ENCODE results near the gene SH3D19.
A peak's percentile ranks its signal among the peaks of the same experiment; 100 is the strongest.

Gene SH3D19

DNA sequence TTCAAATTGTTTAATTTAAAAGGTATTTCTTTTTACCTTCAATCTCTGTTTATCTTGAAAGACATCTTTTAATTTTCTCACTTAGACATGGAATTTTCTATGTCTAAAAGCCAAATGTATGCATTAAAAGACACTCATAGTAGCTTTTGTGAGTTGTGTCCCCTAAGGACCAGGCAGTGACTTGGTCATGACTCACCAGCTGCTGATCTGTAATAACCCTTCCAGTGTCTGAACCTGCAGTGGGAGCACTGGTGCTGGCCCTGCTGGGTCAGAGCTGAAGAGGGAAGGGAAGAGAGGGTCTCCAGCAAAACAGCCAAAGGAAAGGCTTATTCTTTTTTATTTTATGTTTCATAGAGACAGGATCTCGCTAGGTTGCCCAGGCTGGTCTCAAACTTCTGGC lies 31.1 kb upstream of the SH3D19 start:
- TF ChIP-seq EP300 (IDR thresholded peaks at IDR 0.05; ENCODE audit: borderline replicate concordance) (no peak), TEAD4 (IDR thresholded peaks at IDR 0.05) (no peak), NFIC (IDR thresholded peaks at IDR 0.05) (no peak), EGR1 (IDR thresholded peaks at IDR 0.05) (no peak), TAF1 (IDR thresholded peaks at IDR 0.05; ENCODE audit: low read depth) (no peak), CREB1 (IDR thresholded peaks at IDR 0.05; ENCODE audit: low read depth) (no peak), TCF12 (IDR thresholded peaks at IDR 0.05; ENCODE audit: low read depth) (no peak), FOXM1 (IDR thresholded peaks at IDR 0.05; ENCODE audit: borderline replicate concordance, low read depth) (no peak), CEBPB (IDR thresholded peaks at IDR 0.05) (no peak), ZBTB7A (IDR thresholded peaks at IDR 0.05; ENCODE audit: low read depth) (no peak), YY1 (IDR thresholded peaks at IDR 0.05; ENCODE audit: low read depth) (no peak), RAD21 (IDR thresholded peaks at IDR 0.05; ENCODE audit: low read depth) (no peak)
- TF ChIP-seq, protein P1, sequence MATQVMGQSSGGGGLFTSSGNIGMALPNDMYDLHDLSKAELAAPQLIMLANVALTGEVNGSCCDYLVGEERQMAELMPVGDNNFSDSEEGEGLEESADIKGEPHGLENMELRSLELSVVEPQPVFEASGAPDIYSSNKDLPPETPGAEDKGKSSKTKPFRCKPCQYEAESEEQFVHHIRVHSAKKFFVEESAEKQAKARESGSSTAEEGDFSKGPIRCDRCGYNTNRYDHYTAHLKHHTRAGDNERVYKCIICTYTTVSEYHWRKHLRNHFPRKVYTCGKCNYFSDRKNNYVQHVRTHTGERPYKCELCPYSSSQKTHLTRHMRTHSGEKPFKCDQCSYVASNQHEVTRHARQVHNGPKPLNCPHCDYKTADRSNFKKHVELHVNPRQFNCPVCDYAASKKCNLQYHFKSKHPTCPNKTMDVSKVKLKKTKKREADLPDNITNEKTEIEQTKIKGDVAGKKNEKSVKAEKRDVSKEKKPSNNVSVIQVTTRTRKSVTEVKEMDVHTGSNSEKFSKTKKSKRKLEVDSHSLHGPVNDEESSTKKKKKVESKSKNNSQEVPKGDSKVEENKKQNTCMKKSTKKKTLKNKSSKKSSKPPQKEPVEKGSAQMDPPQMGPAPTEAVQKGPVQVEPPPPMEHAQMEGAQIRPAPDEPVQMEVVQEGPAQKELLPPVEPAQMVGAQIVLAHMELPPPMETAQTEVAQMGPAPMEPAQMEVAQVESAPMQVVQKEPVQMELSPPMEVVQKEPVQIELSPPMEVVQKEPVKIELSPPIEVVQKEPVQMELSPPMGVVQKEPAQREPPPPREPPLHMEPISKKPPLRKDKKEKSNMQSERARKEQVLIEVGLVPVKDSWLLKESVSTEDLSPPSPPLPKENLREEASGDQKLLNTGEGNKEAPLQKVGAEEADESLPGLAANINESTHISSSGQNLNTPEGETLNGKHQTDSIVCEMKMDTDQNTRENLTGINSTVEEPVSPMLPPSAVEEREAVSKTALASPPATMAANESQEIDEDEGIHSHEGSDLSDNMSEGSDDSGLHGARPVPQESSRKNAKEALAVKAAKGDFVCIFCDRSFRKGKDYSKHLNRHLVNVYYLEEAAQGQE (IDR thresholded peaks at IDR 0.05; ENCODE audit: low read depth) = no peak
- TF ChIP-seq, protein P2, sequence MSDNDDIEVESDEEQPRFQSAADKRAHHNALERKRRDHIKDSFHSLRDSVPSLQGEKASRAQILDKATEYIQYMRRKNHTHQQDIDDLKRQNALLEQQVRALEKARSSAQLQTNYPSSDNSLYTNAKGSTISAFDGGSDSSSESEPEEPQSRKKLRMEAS (IDR thresholded peaks at IDR 0.05) = no peak
- TF ChIP-seq, protein P3, sequence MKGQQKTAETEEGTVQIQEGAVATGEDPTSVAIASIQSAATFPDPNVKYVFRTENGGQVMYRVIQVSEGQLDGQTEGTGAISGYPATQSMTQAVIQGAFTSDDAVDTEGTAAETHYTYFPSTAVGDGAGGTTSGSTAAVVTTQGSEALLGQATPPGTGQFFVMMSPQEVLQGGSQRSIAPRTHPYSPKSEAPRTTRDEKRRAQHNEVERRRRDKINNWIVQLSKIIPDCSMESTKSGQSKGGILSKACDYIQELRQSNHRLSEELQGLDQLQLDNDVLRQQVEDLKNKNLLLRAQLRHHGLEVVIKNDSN (IDR thresholded peaks at IDR 0.05) = no peak

DNA sequence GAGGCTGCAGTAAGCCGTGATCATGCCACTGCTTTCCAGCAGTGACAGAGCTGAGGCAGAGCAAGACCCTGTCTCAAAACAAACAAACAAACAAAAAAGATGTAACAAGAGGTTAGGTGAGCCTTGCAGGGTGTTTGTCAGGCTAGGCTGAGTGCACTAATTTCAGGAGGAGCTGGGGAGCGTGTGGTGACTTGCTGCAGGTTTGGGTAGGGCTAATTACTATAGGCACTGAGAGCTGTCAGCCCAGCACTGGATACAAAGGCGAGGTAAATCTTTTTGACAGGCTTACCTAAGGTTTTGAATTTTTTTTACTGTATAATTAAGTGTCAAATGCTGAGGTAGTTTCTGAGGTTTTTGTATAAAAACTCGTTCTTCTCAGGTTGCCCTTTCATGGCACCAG lies 29.8 kb upstream of the SH3D19 start:
- TF ChIP-seq EGR1 (IDR thresholded peaks at IDR 0.05) (no peak), TCF12 (IDR thresholded peaks at IDR 0.05; ENCODE audit: low read depth) (no peak), TAF1 (IDR thresholded peaks at IDR 0.05; ENCODE audit: low read depth) (no peak), YY1 (IDR thresholded peaks at IDR 0.05; ENCODE audit: low read depth) (no peak), CREB1 (IDR thresholded peaks at IDR 0.05; ENCODE audit: low read depth) (no peak), NFIC (IDR thresholded peaks at IDR 0.05) (no peak), ZBTB7A (IDR thresholded peaks at IDR 0.05; ENCODE audit: low read depth) (no peak), FOXM1 (IDR thresholded peaks at IDR 0.05; ENCODE audit: borderline replicate concordance, low read depth) (no peak), EP300 (IDR thresholded peaks at IDR 0.05; ENCODE audit: borderline replicate concordance) (no peak), RAD21 (IDR thresholded peaks at IDR 0.05; ENCODE audit: low read depth) (no peak), TEAD4 (IDR thresholded peaks at IDR 0.05) (no peak)
- TF ChIP-seq, protein P2 (IDR thresholded peaks at IDR 0.05) = no peak

DNA sequence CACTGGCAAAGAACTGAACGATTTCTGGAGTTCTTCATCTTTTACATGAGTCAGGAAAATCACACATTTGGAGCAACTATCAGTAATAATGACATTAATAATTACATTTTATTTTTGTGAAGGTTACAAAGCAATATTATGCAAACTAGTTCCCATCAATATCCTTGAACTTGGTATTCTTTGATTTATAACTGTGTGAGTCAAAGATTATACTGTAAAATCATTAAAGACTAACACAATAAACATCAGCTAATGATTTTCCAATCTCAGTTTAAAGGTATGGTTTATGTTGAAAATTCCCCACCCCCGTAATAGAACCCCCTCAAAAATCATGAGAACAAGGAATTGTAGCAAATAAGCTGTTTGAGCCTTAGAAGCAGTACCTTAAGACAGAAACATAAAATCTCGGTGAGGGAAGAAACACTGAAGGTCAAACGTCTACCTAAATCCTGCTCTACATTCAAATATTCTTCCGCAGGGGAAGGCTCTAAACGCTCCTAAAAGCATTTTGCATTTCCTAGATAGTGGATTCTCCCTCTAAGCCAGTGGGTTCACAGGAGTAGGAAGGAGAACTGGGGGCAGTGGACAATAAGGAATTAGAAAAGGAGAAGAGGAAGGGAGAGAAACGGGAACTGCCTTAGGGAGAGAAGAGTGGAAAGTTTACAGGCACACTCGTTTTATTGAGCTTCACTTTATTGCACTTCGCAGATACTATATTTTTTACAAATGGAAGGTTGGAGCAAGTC lies 22.3 kb upstream of the SH3D19 start:
- TF ChIP-seq EP300 (IDR thresholded peaks at IDR 0.05; ENCODE audit: borderline replicate concordance) (no peak), FOXM1 (IDR thresholded peaks at IDR 0.05; ENCODE audit: borderline replicate concordance, low read depth) (no peak), EGR1 (IDR thresholded peaks at IDR 0.05) (no peak), ZBTB7A (IDR thresholded peaks at IDR 0.05; ENCODE audit: low read depth) (no peak), TEAD4 (IDR thresholded peaks at IDR 0.05) (no peak), RAD21 (IDR thresholded peaks at IDR 0.05; ENCODE audit: low read depth) (no peak), TCF12 (IDR thresholded peaks at IDR 0.05; ENCODE audit: low read depth) (no peak), TAF1 (IDR thresholded peaks at IDR 0.05; ENCODE audit: low read depth) (no peak), CREB1 (IDR thresholded peaks at IDR 0.05; ENCODE audit: low read depth) (no peak), CEBPB (IDR thresholded peaks at IDR 0.05) (no peak), YY1 (IDR thresholded peaks at IDR 0.05; ENCODE audit: low read depth) (no peak), NFIC (IDR thresholded peaks at IDR 0.05) (no peak)
- TF ChIP-seq, protein P2 (IDR thresholded peaks at IDR 0.05) = no peak
- TF ChIP-seq, protein P3 (IDR thresholded peaks at IDR 0.05) = no peak
- TF ChIP-seq, protein P1 (IDR thresholded peaks at IDR 0.05; ENCODE audit: low read depth) = no peak

DNA sequence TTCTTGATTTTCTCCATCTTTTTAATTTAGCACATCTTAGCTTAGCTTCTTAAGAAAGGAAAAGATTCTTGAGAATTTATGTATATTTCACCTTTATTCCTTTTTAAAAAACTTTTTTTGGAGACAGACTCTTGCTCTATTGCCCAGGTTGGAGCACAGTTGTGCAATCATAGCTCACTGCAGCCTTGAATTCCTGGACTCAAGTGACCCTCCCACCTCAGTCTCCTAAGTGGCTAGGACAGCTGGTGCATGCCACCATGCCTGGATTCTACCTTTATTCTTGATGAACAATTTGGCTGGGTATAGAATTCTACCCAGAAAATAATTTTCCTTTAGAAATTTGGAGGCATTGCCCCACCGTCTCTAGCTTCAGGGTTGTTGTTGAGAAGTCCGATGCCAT lies 19.5 kb upstream of the SH3D19 start:
- no peak for TF ChIP-seq ZBTB7A (IDR thresholded peaks at IDR 0.05; ENCODE audit: low read depth)
- peak; percentile 48 for TF ChIP-seq CEBPB (IDR thresholded peaks at IDR 0.05)

DNA sequence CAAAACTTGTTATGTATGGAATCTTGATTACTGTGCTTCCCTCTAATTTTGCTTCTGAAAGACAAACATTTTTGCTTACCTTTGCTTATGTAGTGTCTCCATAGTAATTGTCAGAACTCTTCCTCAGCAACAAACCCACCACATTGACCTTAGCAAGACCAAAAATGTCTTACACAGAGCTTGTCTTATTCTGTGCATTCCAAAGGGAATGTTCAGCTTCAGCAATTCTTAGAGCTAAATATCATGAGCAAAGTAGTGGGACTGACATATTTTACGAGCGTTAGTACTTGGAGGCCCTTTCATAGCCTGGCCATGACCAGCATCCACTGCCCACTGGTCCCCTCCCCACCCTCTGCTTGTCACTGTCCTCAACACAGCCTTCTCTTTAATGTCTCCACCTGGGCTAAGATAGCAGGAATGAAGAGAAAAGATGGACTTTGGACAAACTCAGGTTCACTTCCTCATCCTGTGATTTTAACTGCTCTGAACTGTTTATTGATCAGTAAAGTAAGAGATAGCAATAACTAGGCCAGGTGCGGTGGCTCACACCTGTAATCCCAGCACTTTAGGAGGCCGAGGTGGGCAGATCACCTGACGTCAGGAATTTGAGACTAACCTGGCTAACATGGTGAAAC lies 15.5 kb upstream of the SH3D19 start:
- TF ChIP-seq ZBTB7A (IDR thresholded peaks at IDR 0.05; ENCODE audit: low read depth) (no peak), TEAD4 (IDR thresholded peaks at IDR 0.05) (no peak), EGR1 (IDR thresholded peaks at IDR 0.05) (no peak), RAD21 (IDR thresholded peaks at IDR 0.05; ENCODE audit: low read depth) (no peak), TCF12 (IDR thresholded peaks at IDR 0.05; ENCODE audit: low read depth) (no peak), TAF1 (IDR thresholded peaks at IDR 0.05; ENCODE audit: low read depth) (no peak), CREB1 (IDR thresholded peaks at IDR 0.05; ENCODE audit: low read depth) (no peak), NFIC (IDR thresholded peaks at IDR 0.05) (no peak), FOXM1 (IDR thresholded peaks at IDR 0.05; ENCODE audit: borderline replicate concordance, low read depth) (no peak), EP300 (IDR thresholded peaks at IDR 0.05; ENCODE audit: borderline replicate concordance) (no peak), YY1 (IDR thresholded peaks at IDR 0.05; ENCODE audit: low read depth) (no peak), CEBPB (IDR thresholded peaks at IDR 0.05) (no peak)
- TF ChIP-seq, protein P2 (IDR thresholded peaks at IDR 0.05) = no peak
- TF ChIP-seq, protein P3 (IDR thresholded peaks at IDR 0.05) = no peak
- TF ChIP-seq, protein P1 (IDR thresholded peaks at IDR 0.05; ENCODE audit: low read depth) = no peak

Measured in Ishikawa (cell line).